ENCODE measurements around the gene TBC1D9.
"Not testable (repeated sequence)": the region's sequence is repeated elsewhere in the genome, so short reads cannot be mapped to it uniquely, and the experiment has no call there.

TBC1D9 gene

GRCh38 chr4:140756319-140757231 is at the start of gene TBC1D9:
TBC1D9 (minus strand) TSS chr4:140756385; CDS start chr4:140756045, 340 bp downstream.
- DNase-seq (ENCODE audit: low read depth, low spot score) = no peak

GRCh38 chr4:140805293-140805692 is 49.1 kb upstream of the TBC1D9 start:
- no peak for DNase-seq (ENCODE audit: low read depth, low spot score)

GRCh38 chr4:140802591-140802990 is 46.4 kb upstream of the TBC1D9 start:
- DNase-seq (ENCODE audit: low read depth, low spot score) = no peak

DNA sequence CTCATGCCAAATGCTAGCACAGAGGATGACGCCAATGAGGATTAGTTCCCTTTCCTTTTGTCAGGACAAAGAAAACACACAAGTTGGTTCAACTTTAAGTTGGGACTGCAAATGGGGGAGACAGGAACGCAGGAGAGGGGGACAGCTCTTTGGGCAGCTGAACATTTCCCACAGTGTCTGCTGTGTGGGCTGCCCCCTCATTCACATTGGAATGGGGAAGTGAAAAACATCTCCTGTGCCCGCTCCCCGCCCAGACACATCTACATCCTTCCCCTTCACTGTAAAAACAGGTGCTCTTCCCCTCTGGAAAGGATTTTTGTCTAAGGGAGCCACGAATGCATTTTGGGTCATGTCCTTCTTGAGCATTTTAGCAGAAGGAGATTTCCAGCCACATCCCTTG is 44.5 kb upstream of the TBC1D9 start:
- no peak for DNase-seq (ENCODE audit: low read depth, low spot score)

- no peak for DNase-seq (ENCODE audit: low read depth, low spot score)
Observed at GRCh38 chr4:140799686-140800225, 43.6 kb upstream of the TBC1D9 start.

DNA sequence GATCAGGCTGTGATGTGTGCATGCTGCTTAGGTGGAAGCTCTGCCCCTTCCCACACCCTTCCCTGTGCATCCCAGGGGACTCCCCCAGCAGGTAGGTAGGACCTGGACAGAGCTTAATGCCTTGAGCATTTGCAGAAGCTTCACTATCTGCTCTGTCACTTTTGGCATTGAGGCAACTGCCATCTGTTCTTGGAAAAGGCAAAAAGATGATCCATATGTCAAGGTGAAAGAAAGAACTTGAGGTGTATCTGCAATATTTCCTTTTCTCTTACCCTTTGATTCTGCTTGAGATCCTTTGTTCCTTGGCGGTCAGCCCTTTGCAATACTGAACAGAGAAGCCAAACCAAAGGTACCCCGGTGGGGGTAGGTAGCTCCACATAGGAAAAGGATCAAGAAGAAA is 37.1 kb upstream of the TBC1D9 start:
- no peak for DNase-seq (ENCODE audit: low read depth, low spot score)

GRCh38 chr4:140790765-140791164 is 34.6 kb upstream of the TBC1D9 start:
- no peak for DNase-seq (ENCODE audit: low read depth, low spot score)

- no peak for DNase-seq (ENCODE audit: low read depth, low spot score)
Observed at GRCh38 chr4:140790171-140790570, 34.0 kb upstream of the TBC1D9 start.

- no peak for DNase-seq (ENCODE audit: low read depth, low spot score)
Observed at GRCh38 chr4:140789759-140790158, 33.6 kb upstream of the TBC1D9 start.

GRCh38 chr4:140782787-140783186 is 26.6 kb upstream of the TBC1D9 start:
- DNase-seq (ENCODE audit: low read depth, low spot score) = not testable (repeated sequence)

- DNase-seq (ENCODE audit: low read depth, low spot score) = no peak
Observed at GRCh38 chr4:140781596-140781995, 25.4 kb upstream of the TBC1D9 start.

DNA sequence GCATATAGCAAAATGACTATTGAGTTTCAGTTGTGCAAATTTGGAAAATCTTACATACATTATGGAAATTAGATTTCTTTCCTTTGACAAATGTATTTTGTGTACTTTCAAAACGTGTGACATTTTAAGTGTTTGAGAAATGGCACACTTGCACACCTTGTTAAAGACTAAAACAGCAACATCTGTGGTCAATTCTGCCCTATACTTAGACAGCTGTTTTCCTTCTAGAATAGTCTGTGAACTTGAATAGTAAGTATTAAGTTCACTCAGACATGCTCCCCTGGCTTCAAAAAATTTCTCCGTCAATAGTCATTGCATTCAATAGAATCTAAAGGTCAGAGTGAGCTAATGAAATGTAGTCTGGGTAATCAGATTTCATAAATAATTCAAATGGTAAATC is 21.7 kb upstream of the TBC1D9 start:
- DNase-seq (ENCODE audit: low read depth, low spot score) = no peak

DNA sequence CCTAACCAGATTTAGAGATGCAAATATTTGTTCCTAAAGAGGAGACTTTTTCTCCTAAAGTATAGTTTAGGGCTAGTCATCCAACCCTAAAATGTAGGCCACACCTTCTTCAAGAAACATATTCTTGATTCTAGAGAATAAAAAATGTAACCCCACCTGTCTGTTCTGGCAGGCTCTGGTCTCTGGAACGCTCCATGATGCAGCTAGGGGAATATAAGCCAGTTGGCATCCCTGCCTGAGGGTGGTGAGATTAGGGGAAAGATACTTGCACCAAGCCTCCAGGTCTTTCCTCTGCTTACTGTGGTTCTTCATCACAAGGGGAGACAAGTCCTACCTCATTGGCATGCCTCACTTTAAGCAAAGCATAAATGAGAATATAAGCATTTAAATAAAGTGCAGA is 21.2 kb upstream of the TBC1D9 start:
- DNase-seq (ENCODE audit: low read depth, low spot score) = no peak

- no peak for DNase-seq (ENCODE audit: low read depth, low spot score)
Observed at GRCh38 chr4:140776556-140776955, 20.4 kb upstream of the TBC1D9 start.

- no peak for DNase-seq (ENCODE audit: low read depth, low spot score)
Observed at GRCh38 chr4:140774956-140775355, 18.8 kb upstream of the TBC1D9 start.

DNA sequence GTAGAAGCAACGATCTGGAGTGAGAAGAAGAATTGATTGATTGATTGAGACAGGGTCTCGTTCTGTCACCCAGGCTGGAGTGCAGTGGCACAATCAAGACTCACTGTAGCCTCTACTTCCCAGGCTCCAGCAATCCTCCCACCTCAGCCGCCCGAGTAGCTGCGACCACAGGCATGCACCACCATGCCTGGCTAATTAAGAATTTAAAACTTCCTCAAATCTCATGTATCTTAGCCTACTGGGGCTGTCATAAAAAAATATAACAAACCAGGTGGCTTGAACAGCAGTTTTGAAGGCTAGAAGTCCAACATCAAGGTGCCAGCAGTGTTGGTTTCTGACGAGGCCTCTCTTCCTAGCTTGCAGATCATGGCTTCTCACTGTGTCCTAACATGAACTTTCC is 18.3 kb upstream of the TBC1D9 start:
- DNase-seq (ENCODE audit: low read depth, low spot score) = no peak

DNA sequence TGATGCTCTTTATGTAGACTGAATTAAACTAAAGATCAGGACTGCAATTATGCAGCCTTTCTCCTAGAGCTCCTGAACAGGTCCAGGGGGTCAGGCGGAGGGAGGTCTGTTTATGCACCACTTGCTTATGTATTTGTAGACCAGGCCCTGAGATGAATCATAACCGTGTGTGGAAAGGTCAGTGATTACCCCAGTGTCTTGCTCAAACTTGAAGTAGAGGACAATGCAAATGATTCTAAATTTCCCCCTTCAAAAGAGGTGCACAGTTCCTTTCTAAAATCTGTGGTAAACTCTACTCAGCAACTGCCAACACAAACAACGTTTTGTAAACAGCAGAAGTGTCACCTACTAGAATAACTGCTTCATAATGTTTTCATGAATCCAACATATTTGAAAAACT is 13.0 kb upstream of the TBC1D9 start:
- no peak for DNase-seq (ENCODE audit: low read depth, low spot score)

DNA sequence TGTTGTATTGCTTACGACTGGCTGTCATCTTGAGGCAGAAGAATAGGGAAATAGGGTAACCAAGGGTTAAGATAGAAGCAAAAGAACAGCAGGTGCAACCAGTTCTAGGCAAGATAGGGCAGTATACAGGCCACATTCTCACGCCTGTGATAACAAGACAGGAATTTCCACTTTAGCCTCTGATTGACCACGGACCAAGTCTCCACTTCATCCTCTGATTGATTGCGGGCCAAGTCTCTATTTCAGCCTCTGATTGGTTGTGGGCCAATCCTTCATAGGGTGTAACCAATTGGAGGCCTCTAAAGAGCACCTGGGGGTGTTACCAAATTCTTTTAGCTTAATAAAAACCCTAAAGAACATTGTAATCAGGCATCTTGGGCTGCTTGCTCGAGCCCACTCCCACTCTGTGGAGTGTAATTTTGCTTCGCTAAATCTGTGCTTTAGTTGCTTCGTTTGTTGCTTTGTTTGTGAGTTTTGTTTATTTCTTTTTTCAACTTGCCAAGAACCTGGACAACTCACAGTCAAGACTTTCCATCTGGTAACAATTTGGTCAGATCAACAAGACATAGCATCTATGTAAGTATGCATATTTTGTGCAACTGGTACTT is 8.7 kb upstream of the TBC1D9 start:
- DNase-seq (ENCODE audit: low read depth, low spot score) = no peak

DNA sequence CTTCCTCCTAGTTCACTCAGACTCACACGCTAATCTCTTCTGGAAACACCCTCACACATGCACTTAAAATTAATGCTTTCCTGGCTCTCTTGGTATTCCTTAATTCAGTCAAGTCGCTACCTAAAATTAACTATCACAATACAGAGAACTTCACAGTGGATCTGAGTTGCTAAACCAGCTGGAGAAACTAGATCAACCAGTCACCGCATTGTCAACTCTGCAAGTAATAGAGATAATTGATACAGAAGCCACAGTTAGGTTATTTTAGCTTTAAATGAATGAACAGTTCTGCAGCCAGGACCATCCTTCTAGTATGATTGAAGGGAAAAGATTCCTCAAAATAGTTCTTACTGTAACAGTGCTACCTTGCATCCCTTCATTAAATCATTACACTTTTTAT is 6.0 kb upstream of the TBC1D9 start:
- no peak for DNase-seq (ENCODE audit: low read depth, low spot score)

- no peak for DNase-seq (ENCODE audit: low read depth, low spot score)
Observed at GRCh38 chr4:140757232-140757630, 1.0 kb upstream of the TBC1D9 start.

GRCh38 chr4:140755774-140756318 is 339 bp downstream of the TBC1D9 start:
- DNase-seq (ENCODE audit: low read depth, low spot score) = no peak

GRCh38 chr4:140754918-140755773 is 1.0 kb downstream of the TBC1D9 start:
- DNase-seq (ENCODE audit: low read depth, low spot score) = no peak
